Measurements from ENCODE around the gene AP3S1.
"Not testable (repeated sequence)": the region's sequence is repeated elsewhere in the genome, so short reads cannot be mapped to it uniquely, and the experiment has no call there.

Gene AP3S1

GRCh38 chr5:115872447-115872846, 30.7 kb downstream of the AP3S1 start:
- DNase-seq (ENCODE audit: low read depth), result no peak

GRCh38 chr5:115873392-115873791, 31.7 kb downstream of the AP3S1 start:
- no peak for DNase-seq (ENCODE audit: low read depth)

GRCh38 chr5:115875447-115875846, 33.7 kb downstream of the AP3S1 start:
- DNase-seq (ENCODE audit: low read depth), result no peak

DNA sequence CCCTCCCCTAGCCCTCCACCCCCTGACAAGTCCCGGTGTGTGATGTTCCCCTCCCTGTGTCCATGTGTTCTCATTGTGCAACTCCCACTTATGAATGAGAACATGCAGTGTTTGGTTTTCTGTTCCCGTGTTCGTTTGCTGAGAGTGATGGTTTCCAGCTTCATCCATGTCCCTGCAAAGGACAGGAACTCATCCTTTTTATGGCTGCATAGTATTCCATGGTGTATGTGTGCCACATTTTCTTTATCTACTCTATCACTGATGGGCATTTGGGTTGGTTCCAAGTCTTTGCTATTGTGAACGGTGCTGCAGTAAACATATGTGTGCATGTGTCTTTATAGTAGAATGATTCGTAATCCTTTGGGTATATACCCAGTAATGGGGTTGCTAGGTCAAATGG, 35.6 kb downstream of the AP3S1 start:
- not testable (repeated sequence) for DNase-seq (ENCODE audit: low read depth)

DNA sequence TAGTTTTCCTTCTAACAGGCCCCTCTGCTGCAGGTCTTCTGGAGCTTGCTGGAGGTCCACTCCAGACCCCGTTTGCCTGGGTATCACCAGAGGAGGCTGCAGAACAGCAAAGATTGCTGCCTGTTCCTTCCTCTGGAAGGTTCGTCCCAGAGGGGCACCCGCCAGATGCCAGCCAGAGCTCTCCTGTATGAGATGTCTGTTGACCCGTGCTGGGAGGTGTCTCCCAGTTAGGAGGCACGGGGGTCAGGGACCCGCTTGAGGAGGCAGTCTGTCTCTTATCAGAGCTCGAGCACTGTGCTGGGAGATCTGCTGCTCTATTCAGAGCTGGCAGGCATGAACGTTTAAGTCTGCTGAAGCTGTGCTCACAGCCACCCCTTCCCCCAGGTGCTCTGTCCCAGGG, 40.7 kb downstream of the AP3S1 start:
- not testable (repeated sequence) for DNase-seq (ENCODE audit: low read depth)

- DNase-seq (ENCODE audit: low read depth), result no peak
Observed at GRCh38 chr5:115884704-115885103, 43.0 kb downstream of the AP3S1 start.

DNA sequence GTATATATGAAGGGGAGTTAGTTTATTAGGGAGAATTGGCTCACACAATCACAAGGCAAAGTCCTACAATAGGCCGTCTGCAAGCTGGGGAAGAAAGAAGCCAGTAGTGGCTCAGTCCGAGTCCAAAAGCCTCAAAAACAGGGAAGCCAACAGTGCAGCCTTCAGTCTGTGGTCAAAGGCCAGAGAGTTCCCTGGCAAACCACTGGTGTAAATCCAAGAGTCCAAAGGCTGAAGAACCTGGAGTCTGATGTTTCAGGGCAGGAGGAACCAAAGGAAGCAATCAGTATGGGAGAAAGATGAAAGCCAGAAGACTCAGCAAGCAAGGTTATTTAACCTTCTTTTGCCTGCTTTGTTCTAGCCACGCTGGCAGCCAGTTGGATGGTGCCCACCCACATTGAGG, 43.5 kb downstream of the AP3S1 start:
- DNase-seq (ENCODE audit: low read depth), result not testable (repeated sequence)

GRCh38 chr5:115888027-115888426, 46.3 kb downstream of the AP3S1 start:
- no peak for DNase-seq (ENCODE audit: low read depth)

DNA sequence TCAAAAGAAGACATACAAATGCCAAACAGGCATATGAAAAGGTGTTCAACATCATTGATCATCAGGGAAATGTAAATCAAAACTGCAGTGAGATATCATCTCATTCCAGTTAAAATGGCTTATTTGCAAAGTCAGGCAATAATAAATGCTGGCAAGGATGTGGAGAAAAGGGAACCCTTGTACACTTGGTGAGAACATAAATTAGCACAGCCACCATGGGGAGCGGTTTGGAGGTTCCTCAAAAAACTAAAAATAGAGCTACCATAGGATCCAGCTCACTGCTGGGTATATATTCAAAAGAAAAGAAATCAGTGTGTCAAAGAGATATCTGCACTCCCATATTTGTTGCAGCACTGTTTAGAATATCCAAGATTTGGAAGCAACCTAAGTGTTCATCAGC, 50.3 kb downstream of the AP3S1 start:
- DNase-seq (ENCODE audit: low read depth), result no peak

- no peak for DNase-seq (ENCODE audit: low read depth)
Observed at GRCh38 chr5:115894342-115894741, 52.6 kb downstream of the AP3S1 start.

DNA sequence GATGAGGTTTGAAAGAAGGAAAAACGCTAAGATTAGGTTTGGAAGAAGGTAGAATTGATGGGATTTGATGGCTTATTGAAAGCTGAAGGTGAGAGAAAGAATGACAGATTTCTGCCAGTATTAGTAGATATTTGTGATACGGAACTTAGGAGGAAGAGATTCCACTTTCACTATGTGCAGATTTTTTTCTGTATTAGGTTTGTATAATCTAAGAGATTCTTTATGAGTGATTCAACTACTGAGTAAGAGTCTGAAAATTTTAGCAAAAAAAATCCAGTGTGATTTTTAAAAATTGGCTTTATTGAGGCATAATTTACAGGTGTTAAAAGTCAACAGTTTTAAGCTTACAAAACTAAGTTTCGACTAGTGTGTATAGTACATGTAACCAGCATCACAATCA, 54.1 kb downstream of the AP3S1 start:
- DNase-seq (ENCODE audit: low read depth), result no peak

GRCh38 chr5:115898656-115899055, 56.9 kb downstream of the AP3S1 start:
- no peak for DNase-seq (ENCODE audit: low read depth)

DNA sequence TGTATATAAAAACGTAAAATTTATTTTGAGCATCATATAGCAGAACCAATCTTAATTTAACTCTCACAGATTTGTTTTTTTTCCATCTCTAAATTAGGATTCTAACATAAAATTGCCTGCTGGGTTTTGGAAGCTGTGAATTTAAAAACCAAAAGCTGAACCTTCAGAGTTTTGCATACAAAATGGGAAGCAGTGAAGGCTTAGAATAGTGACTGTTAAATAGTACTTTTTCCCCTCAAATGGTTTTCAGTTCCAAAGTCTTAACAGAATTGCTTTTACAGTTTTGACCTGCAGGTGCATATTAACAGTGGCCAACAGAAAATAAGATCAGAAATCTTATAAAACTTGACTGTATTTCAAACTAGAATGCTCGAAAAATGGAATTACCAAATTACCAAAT, 65.4 kb downstream of the AP3S1 start:
- no peak for DNase-seq (ENCODE audit: low read depth)

DNA sequence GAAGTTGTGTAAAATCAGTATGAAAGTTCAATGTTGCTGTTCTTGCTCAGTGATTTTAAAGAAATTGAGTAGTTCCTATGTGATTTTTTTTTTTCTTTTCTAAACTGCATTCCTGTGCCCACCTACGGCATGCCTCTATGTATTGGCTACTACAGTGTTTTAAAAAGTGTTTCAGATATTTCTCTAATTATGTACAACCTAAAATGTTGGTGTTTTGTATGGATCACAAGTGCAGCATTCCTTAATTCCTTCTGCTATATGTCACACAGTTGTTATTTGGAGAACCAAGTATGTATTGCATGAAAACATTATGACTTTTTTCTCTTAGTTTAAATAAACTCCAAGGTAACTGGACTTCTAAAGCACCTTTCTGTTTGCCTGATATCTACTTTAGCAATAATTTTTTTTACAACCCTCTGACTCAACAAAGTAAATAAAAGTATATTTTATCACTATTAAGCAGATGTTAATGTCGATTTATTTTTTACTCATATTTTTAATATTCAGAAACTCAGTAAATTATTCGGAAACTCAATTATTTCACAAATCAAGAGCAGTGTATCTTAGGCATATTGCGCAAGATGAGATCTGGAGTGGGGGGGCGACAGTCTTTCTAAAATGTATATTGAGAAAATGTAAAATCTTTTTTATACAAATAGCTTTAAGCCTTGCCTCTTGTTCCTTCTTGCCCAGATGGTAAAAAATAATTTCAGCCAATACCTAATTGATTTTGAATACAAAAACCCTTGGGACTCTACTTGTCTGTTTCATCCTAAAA, 72.1 kb downstream of the AP3S1 start:
- not testable (repeated sequence) for DNase-seq (ENCODE audit: low read depth)

DNA sequence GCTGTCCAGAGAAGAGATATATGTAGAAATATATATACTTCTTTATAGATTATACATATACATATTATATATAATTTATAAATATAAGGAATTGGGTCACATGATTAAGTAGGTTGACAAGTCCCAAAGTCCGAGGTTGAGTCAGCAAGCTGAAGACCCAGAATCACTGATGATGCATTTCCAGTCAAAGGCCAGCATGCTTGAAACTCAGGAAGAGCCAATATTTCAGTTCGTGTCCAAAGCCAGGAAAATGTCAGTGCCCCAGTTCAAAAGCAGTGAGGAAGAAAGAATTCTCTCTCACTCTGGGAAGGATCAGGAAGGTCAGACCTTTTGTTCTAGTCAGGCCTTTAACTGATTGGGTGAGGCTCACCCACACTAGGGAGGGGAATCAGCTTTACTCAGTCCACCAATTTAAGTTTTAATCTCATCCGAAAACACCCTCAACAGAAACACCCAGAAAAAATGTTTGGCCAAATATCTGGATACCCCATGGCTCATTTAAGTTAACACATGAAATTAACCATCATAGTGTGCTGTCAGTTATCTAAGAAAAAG, 78.5 kb downstream of the AP3S1 start:
- DNase-seq (ENCODE audit: low read depth), result no peak

DNA sequence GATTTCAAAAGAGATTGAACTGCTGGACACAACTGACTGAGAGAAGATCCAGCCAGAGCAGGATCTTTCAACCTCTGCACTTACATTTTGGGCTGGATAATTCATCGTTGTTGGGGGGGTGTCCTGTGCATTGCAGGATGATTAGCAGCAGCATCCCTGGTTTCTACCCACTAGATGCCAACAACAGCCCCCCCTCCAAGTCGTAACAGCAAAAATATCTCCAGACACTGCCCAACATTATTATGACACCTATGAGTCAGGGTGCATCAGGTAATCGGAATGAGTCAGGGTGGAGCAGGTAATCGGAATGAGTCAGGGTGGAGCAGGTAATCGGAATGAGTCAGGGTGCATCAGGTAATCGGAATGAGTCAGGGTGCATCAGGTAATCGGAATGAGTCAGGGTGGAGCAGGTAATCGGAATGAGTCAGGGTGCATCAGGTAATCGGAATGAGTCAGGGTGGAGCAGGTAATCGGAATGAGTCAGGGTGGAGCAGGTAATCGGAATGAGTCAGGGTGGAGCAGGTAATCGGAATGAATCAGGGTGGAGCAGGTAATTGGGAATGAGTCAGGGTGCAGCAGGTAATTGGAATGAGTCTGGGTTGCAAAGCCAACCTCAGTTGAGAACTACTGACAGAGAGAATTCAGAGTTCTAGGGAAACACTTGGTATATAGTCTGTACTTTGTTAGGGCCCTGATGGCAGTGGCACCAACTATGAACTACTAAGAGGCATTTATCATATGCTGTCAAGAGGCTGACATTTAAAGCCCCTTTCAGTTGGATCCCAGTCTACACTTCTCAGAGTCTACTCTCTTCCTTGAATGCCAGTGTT, 87.1 kb downstream of the AP3S1 start:
- not testable (repeated sequence) for DNase-seq (ENCODE audit: low read depth)

DNA sequence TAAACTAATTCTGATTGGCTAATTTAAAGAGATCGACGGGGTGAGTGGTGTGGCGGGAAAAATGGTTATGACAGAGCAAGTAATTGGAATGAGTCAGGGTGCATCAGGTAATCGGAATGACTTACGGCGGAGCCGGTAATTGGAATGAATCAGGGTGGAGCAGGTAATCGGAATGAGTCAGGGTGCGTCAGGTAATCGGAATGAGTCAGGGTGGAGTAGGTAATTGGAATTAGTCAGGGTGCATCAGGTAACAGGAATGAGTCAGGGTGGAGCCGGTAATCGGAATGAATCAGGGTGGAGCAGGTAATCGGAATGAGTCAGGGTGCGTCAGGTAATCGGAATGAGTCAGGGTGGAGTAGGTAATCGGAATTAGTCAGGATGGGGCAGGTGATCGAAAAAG, 88.4 kb downstream of the AP3S1 start:
- not testable (repeated sequence) for DNase-seq (ENCODE audit: low read depth)

- no peak for DNase-seq (ENCODE audit: low read depth)
Observed at GRCh38 chr5:115930630-115931337, 89.0 kb downstream of the AP3S1 start.

GRCh38 chr5:115932991-115933390, 91.3 kb downstream of the AP3S1 start:
- DNase-seq (ENCODE audit: low read depth), result no peak

DNA sequence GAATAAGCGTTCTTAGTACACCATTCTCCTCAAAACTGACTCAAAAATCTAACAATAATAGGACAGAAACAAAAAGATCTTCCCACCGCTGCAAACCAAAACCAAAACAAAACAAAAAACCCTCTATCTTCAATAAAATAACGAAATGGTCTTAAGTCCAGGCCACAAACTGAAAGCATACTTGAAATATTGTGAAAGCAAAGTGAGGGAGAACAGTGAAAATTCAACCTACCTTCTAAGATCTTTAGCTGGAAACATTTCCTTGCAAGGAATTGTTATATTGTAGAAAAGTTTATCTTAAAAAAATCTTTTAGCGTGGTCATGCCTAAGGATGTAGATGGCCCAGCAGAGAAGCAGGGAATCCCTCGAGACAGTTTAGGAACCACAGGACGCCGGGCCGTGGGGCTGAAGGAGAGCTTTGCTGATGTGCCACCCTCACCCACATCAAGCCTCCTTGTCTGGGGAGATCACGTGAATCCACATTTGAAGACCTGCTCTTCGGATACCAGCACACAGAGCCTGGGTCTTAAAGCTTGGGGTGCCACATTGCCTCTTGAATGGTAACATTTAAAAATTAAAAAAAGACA, 92.7 kb downstream of the AP3S1 start:
- no peak for DNase-seq (ENCODE audit: low read depth)

GRCh38 chr5:115936031-115936430, 94.3 kb downstream of the AP3S1 start:
- no peak for DNase-seq (ENCODE audit: low read depth)

GRCh38 chr5:115939059-115939458, 97.3 kb downstream of the AP3S1 start:
- DNase-seq (ENCODE audit: low read depth), result no peak

Data from activated T-cell treated with anti-CD3 and anti-CD28 coated beads for 48 hours (primary cell).